SJCRH30 (cell line): ENCODE results near the gene FAM171A2. TPM values are rescaled to one million over a fixed set of nuclear protein-coding genes. Genes with fewer than 3 reads are reported as not detected.
A peak's percentile ranks its signal among the peaks of the same experiment; 100 is the strongest.
"Not testable (repeated sequence)": the region's sequence is repeated elsewhere in the genome, so short reads cannot be mapped to it uniquely, and the experiment has no call there.

Source experiments
- DNase-seq, 2 experiments: peaks; one replicate each; pipeline ENCODE4 v3.0.0-alpha.2; 2015 to 2020
- H3K27ac ChIP-seq: fragments of 250-450 bp; sonication (Bioruptor Pico); 2 replicates; pipeline ENCODE4 v1.5.1; 2020; ENCODE audit warnings: mild to moderate bottlenecking, moderate library complexity
- H3K27me3 ChIP-seq: fragments of 250-450 bp; sonication (Bioruptor Pico); 2 replicates; pipeline ENCODE4 v1.5.1; 2020; ENCODE audit warnings: mild to moderate bottlenecking, moderate library complexity
- H3K36me3 ChIP-seq: fragments of 250-450 bp; sonication (Bioruptor Pico); 2 replicates; pipeline ENCODE4 v1.5.1; 2020; ENCODE audit warnings: mild to moderate bottlenecking, moderate library complexity
- H3K4me1 ChIP-seq: fragments of 250-450 bp; sonication (Bioruptor Pico); 2 replicates; pipeline ENCODE4 v1.5.1; 2020; ENCODE audit warnings: mild to moderate bottlenecking, moderate library complexity
- H3K4me3 ChIP-seq: fragments of 250-450 bp; sonication (Bioruptor Pico); 2 replicates; pipeline ENCODE4 v1.5.1; 2020; ENCODE audit warnings: mild to moderate bottlenecking, moderate library complexity
- H3K9me3 ChIP-seq: fragments of 250-450 bp; sonication (Bioruptor Pico); replicated peaks from 2 replicates; pipeline ENCODE4 v1.5.1; 2020; ENCODE audit warnings: mild to moderate bottlenecking, moderate library complexity
- total RNA-seq: library from RNA; depleted of rRNA; stranded (reverse); fragments of >200 nt; shearing (Covaris generic); gene quantifications from 2 replicates; pipeline ENCODE4 v1.2.3, GENCODE V29; 2014

The FAM171A2 gene
- total RNA-seq, 1 experiment from 2014 or later, result 13.7 TPM

- no peaks in the 10 kb centered on the region for H3K9me3 ChIP-seq
- H3K27me3 ChIP-seq, result peaks cover 19% of the 10 kb centered on the region
- H3K27ac ChIP-seq, result no peak overlapping the region
- no peaks in the 10 kb centered on the region for H3K4me1 ChIP-seq
- H3K36me3 ChIP-seq, result no peaks in the 10 kb centered on the region
- H3K4me3 ChIP-seq, result no peak overlapping the region
- peak; percentile 73 to 91 for DNase-seq
Observed at GRCh38 chr17:44331249-44331760, 32.3 kb downstream of the FAM171A2 start.

- DNase-seq, H3K4me3 ChIP-seq, H3K36me3 ChIP-seq, H3K27ac ChIP-seq, H3K9me3 ChIP-seq, H3K27me3 ChIP-seq, H3K4me1 ChIP-seq: not testable (repeated sequence)
Observed at GRCh38 chr17:44330263-44330662, 33.4 kb downstream of the FAM171A2 start.

- DNase-seq, H3K4me1 ChIP-seq, H3K27me3 ChIP-seq, H3K36me3 ChIP-seq, H3K27ac ChIP-seq, H3K4me3 ChIP-seq, H3K9me3 ChIP-seq: not testable (repeated sequence)
Observed at GRCh38 chr17:44329516-44329915, 34.1 kb downstream of the FAM171A2 start.

DNA sequence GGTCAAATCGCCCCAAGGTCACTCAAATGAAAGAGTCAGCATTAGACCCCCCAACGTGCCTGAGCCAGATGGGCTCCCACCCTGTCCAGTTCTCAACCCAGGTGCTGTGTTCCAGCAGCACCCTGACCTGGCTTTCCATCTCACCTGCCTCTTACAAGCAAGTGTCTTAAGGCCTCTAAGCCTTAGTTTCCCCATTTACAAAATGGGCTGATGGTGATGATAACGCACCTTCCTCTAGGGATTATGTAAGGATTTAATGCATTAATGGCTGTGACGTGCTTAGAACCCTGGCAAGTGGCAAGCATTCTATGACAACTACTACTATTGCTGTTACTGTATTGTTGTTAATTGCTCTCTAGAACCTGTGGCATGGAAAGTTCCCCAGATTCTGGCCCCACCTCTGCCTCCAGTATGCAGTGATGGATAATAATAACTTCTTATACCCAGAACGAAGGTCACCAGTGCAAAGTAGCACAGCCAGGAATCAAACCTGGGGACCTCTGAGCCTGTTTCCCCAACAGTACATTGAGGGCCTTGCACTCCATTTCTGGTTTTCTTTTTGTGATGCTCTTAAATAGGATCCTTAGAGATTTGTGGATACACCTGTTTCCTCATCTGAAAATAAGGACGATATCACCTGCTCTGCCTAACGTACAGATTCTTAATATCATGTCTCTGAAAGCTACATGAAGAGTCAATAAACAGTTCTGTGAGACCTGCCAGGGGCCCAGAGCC lies 35.8 kb downstream of the FAM171A2 start:
- Histone ChIP-seq H3K36me3 (0 out of 2 replicates have a peak, but pooled peaks cover 2% of the 10 kb centered on the region), H3K27ac (no peak overlapping the region), H3K4me1 (no peaks in the 10 kb centered on the region), H3K9me3 (no peaks in the 10 kb centered on the region), H3K27me3 (peaks cover 5% of the 10 kb centered on the region; the same call in 1 of the 2 replicates), H3K4me3 (no peak overlapping the region)
- no peak for DNase-seq

- H3K27ac ChIP-seq, result no peak overlapping the region
- no peaks in the 10 kb centered on the region for H3K4me1 ChIP-seq
- no peaks in the 10 kb centered on the region for H3K9me3 ChIP-seq
- H3K4me3 ChIP-seq, result no peak overlapping the region
- DNase-seq, result peak; percentile 98
- no peaks in the 10 kb centered on the region for H3K27me3 ChIP-seq
- H3K36me3 ChIP-seq, result 0 out of 2 replicates have a peak, but pooled peaks cover 4% of the 10 kb centered on the region
Observed at GRCh38 chr17:44326861-44327444, 36.7 kb downstream of the FAM171A2 start.

- Histone ChIP-seq H3K27ac (no peak within 1 kb of the TSS; the same call in 1 of the 2 replicates), H3K4me1 (no peaks in the 10 kb centered on the region), H3K36me3 (peaks cover 16% of the 10 kb centered on the region; the same call in 1 of the 2 replicates), H3K4me3 (peak within 1 kb of the TSS; percentile 89), H3K9me3 (no peaks in the 10 kb centered on the region), H3K27me3 (no peaks in the 10 kb centered on the region)
- peak; percentile 91 to 93 for DNase-seq
Observed at GRCh38 chr17:44324571-44325275, 38.9 kb downstream of the FAM171A2 start, which contains the start of gene SLC25A39. Gene SLC25A39, minus strand, starts transcription at chr17:44324823. Its CDS starts 1,261 bp downstream, at chr17:44323562.

DNA sequence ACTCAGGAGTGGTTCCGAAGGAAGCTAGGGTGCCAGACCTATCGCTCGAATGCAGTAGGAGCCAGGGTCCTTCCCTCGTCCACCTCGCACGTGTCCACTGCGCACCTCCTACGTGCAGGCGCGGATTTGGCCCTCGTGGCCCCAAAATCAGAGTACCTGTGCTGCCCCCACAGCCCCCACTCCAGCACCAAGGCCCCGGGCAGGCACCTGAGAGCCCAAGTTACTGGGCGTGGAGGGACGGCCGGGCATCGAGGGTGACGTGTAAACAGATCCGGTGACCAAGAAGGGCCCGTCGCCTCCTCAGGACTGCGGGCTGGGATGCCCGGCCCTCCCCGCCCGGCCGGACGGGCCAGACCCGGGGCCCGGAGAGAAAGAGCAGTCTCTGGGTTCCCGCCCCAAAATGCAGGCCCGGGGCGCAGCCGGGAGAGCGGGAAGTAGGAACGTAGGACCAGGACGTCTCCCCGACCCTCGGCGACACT lies 39.5 kb downstream of the FAM171A2 start:
- Histone ChIP-seq H3K4me1 (no peaks in the 10 kb centered on the region), H3K27me3 (no peaks in the 10 kb centered on the region), H3K27ac (no peak overlapping the region; the same call in 1 of the 2 replicates), H3K36me3 (peaks cover 17% of the 10 kb centered on the region; the same call in 1 of the 2 replicates), H3K4me3 (peak overlapping the region; percentile 89), H3K9me3 (no peaks in the 10 kb centered on the region)
- DNase-seq, result peak in 1 of 2 experiments; percentile 34

DNA sequence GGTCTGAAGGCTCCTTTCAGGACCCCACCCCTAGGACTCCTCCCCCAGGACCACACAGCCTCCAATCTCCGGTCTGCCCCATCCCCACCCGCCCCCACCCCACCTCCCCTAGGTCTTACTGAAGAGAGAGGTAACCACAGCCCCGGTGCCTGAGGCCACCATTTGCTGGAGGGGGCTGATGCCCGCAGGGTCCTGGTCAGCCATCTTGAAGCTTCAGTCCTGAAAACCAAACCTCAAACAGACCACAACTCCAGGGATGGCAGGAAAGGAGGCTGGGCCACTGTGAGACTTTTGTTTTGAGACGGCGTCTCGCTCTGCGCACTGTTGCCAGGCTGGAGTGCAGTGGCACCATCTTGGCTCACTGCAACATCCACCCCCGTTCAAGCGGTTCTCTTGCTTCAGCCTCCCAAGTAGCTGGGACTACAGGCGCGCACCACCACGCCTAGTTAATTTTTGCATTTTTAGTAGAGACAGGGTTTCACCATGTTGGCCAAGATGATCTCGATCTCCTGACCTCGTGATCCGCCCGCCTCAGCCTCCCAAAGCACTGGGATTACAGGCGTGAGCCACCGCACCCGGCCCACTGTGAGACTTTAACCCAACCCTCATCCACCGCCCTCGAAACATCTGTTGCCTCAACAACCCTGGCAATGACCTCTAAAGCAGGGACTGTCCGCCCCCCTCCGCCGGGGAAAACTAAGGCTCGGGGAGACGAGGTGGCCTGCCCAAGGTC lies 40.1 kb downstream of the FAM171A2 start:
- Histone ChIP-seq H3K4me1 (no peaks in the 10 kb centered on the region), H3K27ac (no peak overlapping the region), H3K9me3 (no peaks in the 10 kb centered on the region), H3K36me3 (peaks cover 17% of the 10 kb centered on the region; the same call in 1 of the 2 replicates), H3K27me3 (no peaks in the 10 kb centered on the region), H3K4me3 (peak overlapping the region; percentile 89)
- DNase-seq, result no peak

- DNase-seq, result no peak
- Histone ChIP-seq H3K36me3 (peaks cover 17% of the 10 kb centered on the region; the same call in 1 of the 2 replicates), H3K27ac (no peak overlapping the region), H3K4me1 (no peaks in the 10 kb centered on the region), H3K4me3 (no peak overlapping the region), H3K27me3 (no peaks in the 10 kb centered on the region), H3K9me3 (no peaks in the 10 kb centered on the region)
Observed at GRCh38 chr17:44322236-44322895, 41.3 kb downstream of the FAM171A2 start.

DNA sequence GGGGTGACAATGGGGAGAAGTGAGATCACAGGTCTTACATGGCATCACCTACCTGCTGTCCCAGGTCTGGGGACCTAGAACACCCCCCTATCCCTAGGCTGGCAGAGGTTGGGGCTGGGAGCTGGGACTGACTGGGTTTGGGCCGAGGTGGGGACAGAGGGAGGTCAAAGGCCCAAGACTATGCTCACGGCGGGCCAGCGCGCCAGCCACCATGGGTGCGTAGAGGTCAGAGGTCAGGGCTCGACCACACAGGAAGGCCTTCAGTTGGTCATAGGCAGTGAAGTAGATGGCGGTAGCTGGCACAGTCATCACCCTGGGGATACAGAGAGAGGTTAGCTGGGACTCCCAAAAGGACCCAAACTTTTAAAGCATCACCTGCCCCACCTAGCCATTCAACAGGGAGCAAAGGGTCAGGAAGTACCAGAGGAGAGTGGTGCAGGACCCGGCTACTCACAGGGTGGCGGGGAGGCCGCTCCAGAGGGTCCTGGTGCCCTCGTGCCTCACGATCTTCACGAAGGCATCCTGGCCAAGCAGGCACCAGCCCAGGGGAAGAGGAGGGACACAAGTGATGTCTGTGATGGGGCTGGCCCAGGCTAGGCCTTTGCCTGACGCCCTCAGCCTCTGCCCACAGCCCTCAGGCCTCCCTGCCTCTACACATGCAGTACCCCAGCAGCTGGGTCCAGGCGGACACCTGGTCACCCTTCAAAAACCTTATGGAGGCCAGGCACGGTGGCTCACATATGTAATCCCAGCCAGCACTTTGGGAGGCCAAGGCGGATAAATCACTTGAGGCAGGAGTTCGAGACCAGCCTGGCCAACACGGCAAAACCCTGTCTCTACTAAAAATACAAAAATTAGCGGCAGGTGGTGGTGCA lies 42.2 kb downstream of the FAM171A2 start:
- peaks cover 17% of the 10 kb centered on the region; the same call in 1 of the 2 replicates for H3K36me3 ChIP-seq
- H3K27ac ChIP-seq, result no peak overlapping the region
- no peaks in the 10 kb centered on the region for H3K27me3 ChIP-seq
- no peaks in the 10 kb centered on the region for H3K4me1 ChIP-seq
- no peak overlapping the region for H3K4me3 ChIP-seq
- H3K9me3 ChIP-seq, result no peaks in the 10 kb centered on the region
- no peak for DNase-seq

DNA sequence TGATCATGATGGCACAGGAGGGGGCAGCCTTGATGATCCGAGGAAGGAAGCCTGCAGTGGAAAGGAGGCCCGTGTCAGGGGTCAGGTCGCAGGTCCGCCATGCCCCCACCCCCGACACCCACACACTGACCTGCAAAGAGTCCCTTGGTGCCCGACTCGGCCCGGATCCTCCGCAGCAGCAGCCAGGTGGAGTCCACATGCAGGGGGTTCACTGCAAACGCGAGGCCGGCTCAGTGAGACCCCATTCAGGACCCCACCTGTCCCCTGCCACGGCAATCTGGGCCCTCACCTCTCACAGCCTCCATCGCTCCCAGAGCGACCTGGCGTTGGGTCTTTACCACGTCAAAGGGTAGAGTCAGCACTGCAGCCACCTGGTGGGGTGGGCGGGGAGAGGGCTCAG lies 43.6 kb downstream of the FAM171A2 start:
- no peak overlapping the region for H3K4me3 ChIP-seq
- no peaks in the 10 kb centered on the region for H3K9me3 ChIP-seq
- H3K4me1 ChIP-seq, result no peaks in the 10 kb centered on the region
- H3K27ac ChIP-seq, result no peak overlapping the region
- H3K27me3 ChIP-seq, result no peaks in the 10 kb centered on the region
- H3K36me3 ChIP-seq, result peaks cover 17% of the 10 kb centered on the region; the same call in 1 of the 2 replicates
- DNase-seq, result no peak

GRCh38 chr17:44318077-44318892 lies 45.4 kb downstream of the FAM171A2 start:
- no peak overlapping the region for H3K27ac ChIP-seq
- no peak for DNase-seq
- no peak overlapping the region for H3K4me3 ChIP-seq
- H3K9me3 ChIP-seq, result no peaks in the 10 kb centered on the region
- no peaks in the 10 kb centered on the region for H3K27me3 ChIP-seq
- H3K36me3 ChIP-seq, result peaks cover 17% of the 10 kb centered on the region; the same call in 1 of the 2 replicates
- H3K4me1 ChIP-seq, result no peaks in the 10 kb centered on the region
